HG02678 (cell line): ENCODE data around the gene KRTAP23-1.

Experiments
- ATAC-seq: cut with Tn5 transposase; IDR thresholded peaks from one replicate; pipeline ENCODE4 v1.9.1; 2021; ENCODE audit warnings: mild to moderate bottlenecking, moderate library complexity; ENCODE audit not compliant: unreplicated experiment

KRTAP23-1 gene

DNA sequence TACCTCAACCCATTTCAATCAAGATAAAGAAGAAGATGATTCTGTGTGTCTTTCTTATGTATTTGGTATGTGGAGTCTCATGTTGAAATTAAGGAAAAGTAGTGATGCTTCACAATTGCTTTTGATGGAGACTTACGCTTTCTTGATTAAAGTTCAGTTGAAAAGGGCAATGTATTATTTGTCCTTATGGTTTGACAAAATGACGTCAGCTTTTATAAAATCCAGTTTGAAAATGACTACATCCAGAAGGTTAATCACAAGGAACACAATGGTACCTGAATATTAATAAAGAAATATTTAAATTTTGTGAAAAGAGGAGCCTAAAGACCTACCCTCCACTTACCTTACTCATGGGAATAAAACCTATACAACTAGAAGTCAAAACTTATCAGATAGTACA is 32.7 kb downstream of the KRTAP23-1 start:
- no peak for ATAC-seq

GRCh38 chr21:30306884-30307283 is 41.5 kb downstream of the KRTAP23-1 start:
- ATAC-seq = no peak

GRCh38 chr21:30305136-30305535 is 43.3 kb downstream of the KRTAP23-1 start:
- no peak for ATAC-seq
